ENCODE data around the gene RELL1. TPM values are rescaled to one million over a fixed set of nuclear protein-coding genes. Genes with fewer than 3 reads are reported as not detected.

The RELL1 gene
- total and polyA plus RNA-seq, 2 donors (not counting 1 experiment from before 2014, with no cell fraction given): 0.64 to 3.2 TPM

DNA sequence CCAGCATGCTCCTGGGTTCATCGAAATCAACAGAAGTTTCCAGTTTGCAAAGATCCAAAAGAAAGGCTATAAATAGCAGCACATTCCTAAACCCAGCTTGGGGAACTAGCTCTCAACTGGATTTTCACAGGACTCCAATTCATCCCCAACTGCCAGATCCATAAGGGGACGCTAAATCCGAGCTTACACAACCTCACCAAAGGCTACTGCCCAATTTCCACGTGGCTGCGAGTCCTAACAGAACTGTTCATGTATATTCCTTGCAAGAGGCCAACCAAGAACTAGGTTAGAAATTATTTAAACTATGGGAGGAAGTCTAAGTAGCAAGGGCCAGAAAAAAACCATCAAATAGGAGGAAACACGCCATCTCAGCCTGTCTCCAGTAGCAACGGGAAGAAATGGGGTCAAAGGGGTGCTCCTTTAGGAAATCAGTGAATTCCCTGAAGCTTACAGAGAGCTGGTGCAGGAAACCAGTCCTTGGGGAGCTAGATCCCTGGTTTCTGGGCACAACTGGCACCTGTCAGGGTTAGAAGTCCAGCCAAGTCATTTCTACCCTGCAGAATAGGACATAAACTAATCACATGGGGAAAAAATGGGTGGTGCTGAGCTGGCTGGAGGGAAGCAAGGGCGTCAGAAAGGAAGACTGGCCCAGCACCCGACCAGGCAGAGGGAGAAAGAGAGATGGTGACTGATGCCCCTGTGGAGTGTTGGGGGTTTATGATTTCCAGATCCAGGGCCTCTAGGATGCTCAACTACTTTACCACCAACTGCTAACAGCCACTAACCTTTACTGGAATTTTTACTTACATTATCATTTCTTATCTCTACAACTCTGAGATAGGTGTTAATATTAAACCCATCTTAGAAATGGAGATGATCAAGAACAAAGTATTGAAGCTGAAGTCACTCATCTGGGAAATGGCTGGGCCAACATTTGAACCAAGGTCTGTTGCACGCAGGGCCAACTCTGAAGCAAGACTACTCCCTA, 20.5 kb downstream of the RELL1 start:
- peaks cover 0 to 1% of the 10 kb centered on the region in 2 experiments for H3K36me3 ChIP-seq (replicated peaks in 1 of 2; ENCODE audit: control extremely low read depth in 1 of 2, control insufficient read depth in 1 of 2, extremely low read depth in 1 of 2, insufficient read depth in 2 of 2, low read length in 1 of 2)
- H2AFZ ChIP-seq (ENCODE audit: insufficient read depth, low read depth, low read length, poor library complexity, severe bottlenecking): no peak overlapping the region
- no peaks in the 10 kb centered on the region for H3K79me2 ChIP-seq (ENCODE audit: control insufficient read depth, insufficient read depth, low read length)
- H3K4me1 ChIP-seq (ENCODE audit: control insufficient read depth in 2 of 2, insufficient read depth in 2 of 2, low read length in 2 of 2): no peaks in the 10 kb centered on the region
- peaks cover 5% of the 10 kb centered on the region for H3K27me3 Mint-ChIP-seq
- no peak overlapping the region for H3K4me3 Mint-ChIP-seq
- 94% methylated on average over 6 of the region's 10 CpGs for WGBS (ENCODE audit: insufficient coverage)
- H3K27ac Mint-ChIP-seq: peak overlapping the region; percentile 10
- H3K9me3 Mint-ChIP-seq (ENCODE audit: insufficient read depth): no peaks in the 10 kb centered on the region
- no peaks in the 10 kb centered on the region for H4K20me1 ChIP-seq (ENCODE audit: control insufficient read depth, insufficient read depth, low read length, poor library complexity, severe bottlenecking)
- no peak overlapping the region for H3K4me3 ChIP-seq (ENCODE audit: control extremely low read depth in 1 of 5, extremely low read depth in 1 of 5, insufficient read depth in 1 of 5, low read depth in 2 of 5, low read length in 4 of 5)
- no peak overlapping the region for H3K4me2 ChIP-seq (replicated peaks; ENCODE audit: low read depth, low read length, poor library complexity, severe bottlenecking)
- H3K9ac ChIP-seq (ENCODE audit: low read length): no peak overlapping the region
- ChIA-PET CTCF (interaction anchor here (0.7 kb wide), 1 partner anchor 11 kb away, joined by 3 read pairs; no protein-coding TSS in a partner anchor), POLR2A (no interaction called here)
- no peak for ATAC-seq (ENCODE audit: low read depth)
- H3K27ac ChIP-seq (ENCODE audit: low read length in 2 of 2): no peak overlapping the region
- no peaks in the 10 kb centered on the region for H3K27me3 ChIP-seq (replicated peaks in 1 of 4; ENCODE audit: control extremely low read depth in 1 of 4, control insufficient read depth in 3 of 4, insufficient read depth in 4 of 4, low read length in 3 of 4)
- TF ChIP-seq EZH2 (IDR thresholded peaks at IDR 0.05; ENCODE audit: borderline replicate concordance, insufficient read depth, low read depth, low read length, poor library complexity, severe bottlenecking): no peak
- TF ChIP-seq, protein P1, sequence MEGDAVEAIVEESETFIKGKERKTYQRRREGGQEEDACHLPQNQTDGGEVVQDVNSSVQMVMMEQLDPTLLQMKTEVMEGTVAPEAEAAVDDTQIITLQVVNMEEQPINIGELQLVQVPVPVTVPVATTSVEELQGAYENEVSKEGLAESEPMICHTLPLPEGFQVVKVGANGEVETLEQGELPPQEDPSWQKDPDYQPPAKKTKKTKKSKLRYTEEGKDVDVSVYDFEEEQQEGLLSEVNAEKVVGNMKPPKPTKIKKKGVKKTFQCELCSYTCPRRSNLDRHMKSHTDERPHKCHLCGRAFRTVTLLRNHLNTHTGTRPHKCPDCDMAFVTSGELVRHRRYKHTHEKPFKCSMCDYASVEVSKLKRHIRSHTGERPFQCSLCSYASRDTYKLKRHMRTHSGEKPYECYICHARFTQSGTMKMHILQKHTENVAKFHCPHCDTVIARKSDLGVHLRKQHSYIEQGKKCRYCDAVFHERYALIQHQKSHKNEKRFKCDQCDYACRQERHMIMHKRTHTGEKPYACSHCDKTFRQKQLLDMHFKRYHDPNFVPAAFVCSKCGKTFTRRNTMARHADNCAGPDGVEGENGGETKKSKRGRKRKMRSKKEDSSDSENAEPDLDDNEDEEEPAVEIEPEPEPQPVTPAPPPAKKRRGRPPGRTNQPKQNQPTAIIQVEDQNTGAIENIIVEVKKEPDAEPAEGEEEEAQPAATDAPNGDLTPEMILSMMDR (IDR thresholded peaks at IDR 0.05): no peak
- peaks cover 5% of the 10 kb centered on the region for H3K4me1 Mint-ChIP-seq
- intact Hi-C loops (cut with micrococcal nuclease): no loop called here
- no peak for DNase-seq
- H3K9me3 ChIP-seq (ENCODE audit: control extremely low read depth in 1 of 3, control insufficient read depth in 2 of 3, insufficient read depth in 1 of 3, low read length in 2 of 3): no peaks in the 10 kb centered on the region

DNA sequence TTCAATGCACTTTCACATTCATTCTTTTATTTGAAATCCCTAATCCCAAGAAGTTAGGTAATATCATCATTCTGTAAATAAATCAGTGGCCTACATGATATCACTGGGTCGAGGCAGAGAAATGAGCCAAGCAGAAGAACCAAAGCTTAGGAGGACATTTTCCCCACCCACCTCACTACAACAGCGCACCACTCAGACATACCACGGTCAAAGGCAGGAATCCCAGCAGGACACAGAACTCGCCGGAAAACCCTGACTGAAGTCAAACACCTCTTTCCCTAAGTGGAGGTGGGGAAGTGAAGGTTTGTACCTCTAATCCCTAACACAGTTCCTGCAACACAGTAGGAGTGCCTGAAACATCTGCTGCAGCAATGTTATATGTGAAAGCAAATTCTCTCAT, 21.5 kb downstream of the RELL1 start:
- H3K4me1 ChIP-seq (ENCODE audit: control insufficient read depth in 2 of 2, insufficient read depth in 2 of 2, low read length in 2 of 2): no peaks in the 10 kb centered on the region
- Mint-ChIP-seq H3K27ac (no peak overlapping the region), H3K27me3 (peaks cover 5% of the 10 kb centered on the region), H3K4me1 (peaks cover 5% of the 10 kb centered on the region), H3K9me3 (ENCODE audit: insufficient read depth) (no peaks in the 10 kb centered on the region), H3K4me3 (no peak overlapping the region)
- ATAC-seq (ENCODE audit: low read depth) (no peak), DNase-seq (no peak)
- ChIA-PET CTCF (no interaction called here), POLR2A (no interaction called here)
- H4K20me1 ChIP-seq (ENCODE audit: control insufficient read depth, insufficient read depth, low read length, poor library complexity, severe bottlenecking): no peaks in the 10 kb centered on the region
- H3K36me3 ChIP-seq (replicated peaks in 1 of 2; ENCODE audit: control extremely low read depth in 1 of 2, control insufficient read depth in 1 of 2, extremely low read depth in 1 of 2, insufficient read depth in 2 of 2, low read length in 1 of 2): no peaks in the 10 kb centered on the region
- H2AFZ ChIP-seq (ENCODE audit: insufficient read depth, low read depth, low read length, poor library complexity, severe bottlenecking): no peak overlapping the region
- H3K79me2 ChIP-seq (ENCODE audit: control insufficient read depth, insufficient read depth, low read length): no peaks in the 10 kb centered on the region
- no peak for TF ChIP-seq EZH2 (IDR thresholded peaks at IDR 0.05; ENCODE audit: borderline replicate concordance, insufficient read depth, low read depth, low read length, poor library complexity, severe bottlenecking)
- TF ChIP-seq, protein P1 (IDR thresholded peaks at IDR 0.05): no peak
- H3K4me3 ChIP-seq (ENCODE audit: control extremely low read depth in 1 of 5, extremely low read depth in 1 of 5, insufficient read depth in 1 of 5, low read depth in 2 of 5, low read length in 4 of 5): no peak overlapping the region
- no peak overlapping the region for H3K27ac ChIP-seq (ENCODE audit: low read length in 2 of 2)
- no peak overlapping the region for H3K9ac ChIP-seq (ENCODE audit: low read length)
- H3K27me3 ChIP-seq (replicated peaks in 1 of 4; ENCODE audit: control extremely low read depth in 1 of 4, control insufficient read depth in 3 of 4, insufficient read depth in 4 of 4, low read length in 3 of 4): no peaks in the 10 kb centered on the region
- no peaks in the 10 kb centered on the region for H3K9me3 ChIP-seq (ENCODE audit: control extremely low read depth in 1 of 3, control insufficient read depth in 2 of 3, insufficient read depth in 1 of 3, low read length in 2 of 3)
- H3K4me2 ChIP-seq (replicated peaks; ENCODE audit: low read depth, low read length, poor library complexity, severe bottlenecking): no peak overlapping the region
- WGBS (ENCODE audit: insufficient coverage): no CpG with 5 or more reads among the region's 5 CpGs
- intact Hi-C loops (cut with micrococcal nuclease): no loop called here

Data from B cell (primary cell).